HepG2 (cell line): ENCODE results near the gene SLC17A9.

ENCODE experiments used
- CTCF ChIP-seq: sonication (generic); formaldehyde crosslinking; IDR thresholded peaks from 2 replicates; pipeline ENCODE4 v1.5.0; 2020; ENCODE audit warnings: mild to moderate bottlenecking, missing genetic modification reagents, moderate library complexity
- HBP1 ChIP-seq: IDR thresholded peaks from 2 replicates; pipeline ENCODE4 v1.6.1; 2016; ENCODE audit warnings: low read depth, control low read depth
- PBX3 ChIP-seq: sonication (generic); formaldehyde crosslinking; IDR thresholded peaks from 2 replicates; pipeline ENCODE4 v1.8.1; 2023; ENCODE audit warnings: missing genetic modification reagents, inconsistent platforms, borderline replicate concordance
- SIN3A ChIP-seq: IDR thresholded peaks from 2 replicates; pipeline ENCODE4 v1.6.1; 2011; ENCODE audit warnings: low read depth, mild to moderate bottlenecking, control low read depth, low read length, borderline replicate concordance
- SIN3B ChIP-seq: fragments of 150-350 bp; IDR thresholded peaks from 2 replicates; pipeline ENCODE4 v1.6.1; 2014; ENCODE audit warnings: low read length
- ZNF224 ChIP-seq: sonication (generic); formaldehyde crosslinking; IDR thresholded peaks from 2 replicates; pipeline ENCODE4 v1.5.0; 2020; ENCODE audit warnings: mild to moderate bottlenecking, missing genetic modification reagents

- no peak for TF ChIP-seq ZNF224 (CRISPR knock-in tag)
- TF ChIP-seq SIN3A, result no peak
- no peak for TF ChIP-seq PBX3 (CRISPR knock-in tag)
- TF ChIP-seq SIN3B, result no peak
- TF ChIP-seq CTCF (CRISPR knock-in tag), result no peak
- TF ChIP-seq HBP1 (CRISPR knock-in tag), result no peak
These were observed 22.8 kb downstream of the SLC17A9 start for GRCh38 chr20:62975251-62975760.
